Stimulated activated CD8-positive, alpha-beta memory T cell treated with anti-CD3 and anti-CD28 coated beads, Interleukin-4, amount 100 ng/mL, for 4 hours (primary cell): ENCODE results near the gene DMBT1.

Source experiments
- DNase-seq, 2 donors: peaks; one replicate each; pipeline ENCODE4 v3.0.0-alpha.2; 2020; ENCODE audit warnings: low read depth in 2 of 2, low spot score in 1 of 2

The DMBT1 gene

DNA sequence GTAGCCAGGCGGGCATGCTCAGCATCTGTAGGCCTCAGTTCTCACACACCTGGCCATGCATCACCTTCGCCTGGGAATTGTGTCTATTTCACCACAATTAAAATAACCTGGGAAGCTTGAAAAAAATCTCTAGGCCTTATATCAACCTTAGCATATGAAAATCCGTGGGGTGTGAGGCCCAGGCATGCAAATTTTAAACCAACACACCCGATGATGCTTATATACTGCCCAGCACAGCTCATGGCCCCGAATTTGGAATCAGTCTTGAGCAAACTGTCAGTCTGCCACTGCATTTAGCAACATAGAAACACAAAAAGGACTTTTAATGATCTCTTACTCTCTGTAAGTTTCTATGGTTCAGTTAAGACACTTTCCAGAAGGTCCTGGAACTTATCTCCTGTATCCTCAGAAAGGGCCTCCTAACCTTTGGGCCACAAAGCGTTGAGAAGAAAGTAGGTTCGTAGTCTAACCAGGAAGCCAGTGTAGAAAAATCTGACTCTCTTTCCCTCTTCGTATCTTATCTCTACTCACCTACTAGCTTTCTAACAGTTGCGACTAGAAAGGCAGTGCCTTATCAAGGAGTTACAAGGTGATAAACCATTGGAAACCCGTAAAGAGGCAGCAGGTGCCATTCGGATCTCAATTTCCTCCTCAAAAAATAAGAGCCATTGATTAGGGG is 12.0 kb upstream of the DMBT1 start:
- no peak for DNase-seq

GRCh38 chr10:122549636-122550035 is 10.9 kb upstream of the DMBT1 start:
- DNase-seq, result no peak

DNA sequence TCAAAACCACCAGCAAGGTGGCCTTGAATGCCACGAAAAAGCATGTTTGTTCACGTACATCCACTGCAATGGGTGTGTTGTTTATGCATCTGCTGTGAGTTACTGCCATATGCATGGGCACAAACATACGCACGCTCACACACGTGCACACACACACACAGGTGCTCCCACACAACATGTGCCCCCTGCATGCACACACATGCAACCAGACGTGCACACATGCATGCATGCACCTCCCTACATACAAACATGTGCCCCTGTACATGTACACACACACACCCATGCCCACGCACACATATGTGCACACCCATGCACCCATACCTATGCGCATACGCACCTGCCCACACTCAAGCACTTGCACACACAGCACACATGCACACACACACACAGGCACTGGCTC is 10.1 kb upstream of the DMBT1 start:
- DNase-seq, result no peak

- no peak for DNase-seq
These were observed 9.6 kb upstream of the DMBT1 start for GRCh38 chr10:122550983-122551382.

DNA sequence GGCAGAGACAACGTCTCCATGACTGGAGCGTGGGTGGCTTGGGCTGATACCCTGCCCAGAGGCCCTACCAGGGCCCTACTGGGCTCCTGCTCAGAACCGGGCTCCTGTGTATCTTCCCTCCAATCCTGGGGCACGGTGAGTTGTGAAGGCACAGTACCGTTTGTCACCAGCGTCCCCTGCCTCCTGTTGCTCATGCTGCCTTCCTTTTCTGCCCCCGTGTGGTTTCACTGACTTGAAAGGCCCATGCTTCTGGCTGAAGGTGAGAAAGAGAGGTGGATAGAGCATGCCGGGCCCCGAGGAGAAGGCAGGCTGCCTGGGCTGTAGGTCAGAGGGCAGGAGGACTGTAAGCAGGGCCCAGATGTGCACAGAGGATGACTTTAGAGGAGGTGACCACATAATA is 9.1 kb upstream of the DMBT1 start:
- peak in 1 of 2 donors; percentile 18 for DNase-seq

DNA sequence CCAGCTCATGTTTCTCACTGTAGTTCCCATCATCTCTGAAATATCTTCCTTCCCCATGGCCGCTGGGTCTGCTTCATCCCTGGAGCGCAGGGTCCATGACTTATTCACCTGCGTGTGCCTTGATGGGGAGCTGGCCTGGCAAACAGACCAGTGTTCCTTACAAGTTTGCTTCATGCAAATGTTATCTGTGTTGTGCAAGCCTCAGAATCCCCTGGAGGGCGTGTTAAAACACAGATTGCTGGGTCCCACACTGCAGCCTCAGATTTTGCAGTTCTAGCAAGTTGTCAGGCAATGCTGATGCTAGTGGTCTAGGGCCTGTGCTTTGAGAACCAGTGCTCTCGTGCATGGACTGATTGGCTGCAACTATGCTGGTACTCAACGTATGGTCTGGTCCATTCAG is 7.2 kb upstream of the DMBT1 start:
- no peak for DNase-seq

DNA sequence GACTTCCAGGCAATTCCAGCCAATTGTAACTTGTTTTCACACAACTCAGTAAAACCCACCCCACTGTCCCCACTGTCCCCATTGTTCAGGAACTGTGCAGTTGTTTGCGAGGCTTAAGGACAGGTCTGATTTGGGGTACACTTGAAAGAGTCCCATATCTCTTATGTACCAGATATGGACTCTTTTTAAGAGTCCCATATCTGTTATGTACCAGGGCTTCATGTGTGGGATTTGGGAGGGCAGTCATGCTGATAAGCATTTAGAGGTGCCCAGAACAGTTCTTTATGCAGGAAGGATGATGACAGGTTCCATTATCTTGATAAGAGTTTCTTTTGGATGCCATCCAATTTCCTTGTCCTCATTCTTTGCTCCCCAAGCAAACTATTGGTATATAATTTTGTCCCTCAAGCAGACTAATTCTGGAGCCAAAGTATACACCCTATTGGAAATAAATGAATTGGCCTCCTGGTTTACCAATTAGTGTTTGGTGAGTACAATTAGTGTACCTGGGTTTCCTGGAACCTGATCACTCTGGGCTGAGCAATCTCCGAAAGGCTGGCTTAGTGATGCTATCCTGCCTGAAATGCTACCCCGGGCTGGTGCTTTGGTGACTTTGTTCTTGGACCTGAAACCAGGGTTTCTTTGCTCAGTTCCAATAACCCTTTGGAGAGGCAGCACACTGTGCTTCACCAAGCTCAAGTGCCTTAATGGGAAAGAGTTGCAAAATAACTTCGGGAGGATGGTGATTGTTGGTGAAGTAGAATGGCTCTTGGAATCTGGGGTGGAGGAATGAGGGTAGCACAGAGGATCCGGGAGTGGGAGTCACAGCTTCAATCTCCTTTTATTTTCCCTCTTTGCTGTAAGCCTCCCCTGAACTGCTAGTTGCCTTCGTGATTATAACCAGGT is 6.2 kb upstream of the DMBT1 start:
- no peak for DNase-seq

- DNase-seq, result no peak
These were observed 5.1 kb upstream of the DMBT1 start for GRCh38 chr10:122555442-122555841.

- no peak for DNase-seq
These were observed 3.0 kb upstream of the DMBT1 start for GRCh38 chr10:122557516-122557915.

DNA sequence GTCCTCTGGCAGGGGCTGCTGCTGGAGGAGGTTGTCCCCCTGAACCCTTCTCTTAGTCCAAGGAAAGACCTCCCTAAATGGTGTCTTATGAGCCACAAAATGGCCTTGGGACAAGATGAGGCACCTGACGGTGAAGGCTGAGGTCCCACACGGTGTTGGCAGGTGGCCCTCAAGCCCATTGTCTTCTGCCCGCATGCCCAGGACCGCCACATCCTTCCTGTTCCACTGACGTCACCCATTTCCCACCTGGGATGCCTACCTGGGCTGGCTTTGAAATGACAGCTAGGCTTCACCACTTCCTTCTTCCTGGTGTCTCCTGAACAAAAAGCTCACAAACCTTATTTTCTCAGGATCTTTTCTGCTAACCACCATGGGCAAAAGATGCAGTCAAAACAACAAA is 2.1 kb upstream of the DMBT1 start:
- DNase-seq, result no peak

DNA sequence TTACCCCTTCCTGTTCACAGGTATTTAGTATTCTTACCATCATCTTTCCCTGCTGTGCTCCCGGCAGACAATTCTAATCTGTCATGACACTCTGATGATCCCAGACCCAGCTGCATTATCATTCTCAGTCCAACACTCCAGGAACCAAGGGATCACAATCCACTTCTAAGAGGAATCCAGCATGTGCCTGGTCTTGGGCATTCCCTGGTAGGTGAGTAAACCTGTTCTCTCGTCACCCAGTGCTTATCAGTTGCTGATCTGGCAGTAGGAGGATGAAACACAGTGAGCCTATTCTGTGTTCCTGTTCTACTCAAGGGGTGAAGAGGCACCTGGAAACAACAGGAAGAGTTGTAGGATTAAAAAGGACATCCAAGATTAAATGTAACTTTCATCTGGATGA is 1.3 kb upstream of the DMBT1 start:
- no peak for DNase-seq

DNA sequence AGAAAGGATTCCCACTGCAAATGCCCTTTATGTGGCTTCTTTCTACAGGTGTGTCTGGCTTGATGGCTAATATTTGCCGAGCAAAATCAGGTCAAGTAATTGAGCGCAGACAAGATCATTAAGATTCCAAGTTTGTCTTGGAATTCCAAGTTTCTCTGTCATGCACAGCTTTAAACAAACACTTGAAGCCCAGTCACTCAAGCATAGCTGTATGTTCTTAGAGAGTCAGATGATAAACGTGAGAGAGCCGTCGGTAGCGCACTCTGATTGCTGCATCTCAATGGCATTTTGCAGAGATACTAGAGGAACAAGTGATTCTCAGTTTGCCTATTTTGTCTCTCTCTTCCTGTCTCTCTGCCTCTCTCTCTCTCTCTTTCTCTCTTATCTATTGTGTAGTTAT is 658 bp downstream of the DMBT1 start:
- no peak for DNase-seq

- DNase-seq, result no peak
These were observed 1.2 kb downstream of the DMBT1 start for GRCh38 chr10:122561792-122562191.

DNA sequence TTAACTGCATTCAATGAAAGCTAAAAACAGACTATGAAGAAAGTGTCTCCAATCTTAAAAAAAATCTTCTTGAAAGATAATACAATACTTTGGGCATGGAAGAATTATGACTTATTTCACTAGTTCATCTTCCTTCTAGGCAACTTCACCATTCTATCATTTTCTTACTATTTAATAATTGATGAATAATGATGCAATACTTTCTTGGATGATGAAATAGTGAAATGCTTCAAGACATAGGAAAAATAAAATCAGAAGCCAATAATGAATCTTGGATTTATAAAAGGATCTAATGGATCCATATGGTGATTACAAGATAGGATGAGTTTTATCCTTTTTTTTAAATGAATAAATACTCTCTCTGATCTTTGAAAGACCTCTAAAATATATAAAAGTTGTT is 4.4 kb downstream of the DMBT1 start:
- DNase-seq, result no peak

GRCh38 chr10:122565766-122566206 is 5.2 kb downstream of the DMBT1 start:
- DNase-seq, result peak; percentile 26 to 69

DNA sequence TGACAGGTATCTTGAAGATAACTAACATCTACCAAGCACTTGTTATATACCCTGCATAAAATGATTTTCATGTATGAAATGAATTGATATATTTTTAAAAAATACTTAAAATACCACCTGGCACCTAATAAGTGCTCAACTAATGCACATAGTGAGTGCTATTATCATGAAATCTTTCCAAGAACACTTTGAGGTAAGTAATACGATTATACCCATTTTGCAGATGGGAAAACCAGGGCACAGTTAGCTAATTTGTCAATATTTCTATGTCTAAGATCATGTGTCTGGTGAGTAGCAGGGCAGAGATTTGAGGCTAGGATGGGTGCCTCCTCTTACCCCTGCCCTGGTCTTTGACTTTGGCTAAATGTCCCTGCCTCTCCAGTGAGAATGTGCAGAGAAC is 6.1 kb downstream of the DMBT1 start:
- no peak for DNase-seq

GRCh38 chr10:122567056-122567660 is 6.6 kb downstream of the DMBT1 start:
- no peak for DNase-seq

DNA sequence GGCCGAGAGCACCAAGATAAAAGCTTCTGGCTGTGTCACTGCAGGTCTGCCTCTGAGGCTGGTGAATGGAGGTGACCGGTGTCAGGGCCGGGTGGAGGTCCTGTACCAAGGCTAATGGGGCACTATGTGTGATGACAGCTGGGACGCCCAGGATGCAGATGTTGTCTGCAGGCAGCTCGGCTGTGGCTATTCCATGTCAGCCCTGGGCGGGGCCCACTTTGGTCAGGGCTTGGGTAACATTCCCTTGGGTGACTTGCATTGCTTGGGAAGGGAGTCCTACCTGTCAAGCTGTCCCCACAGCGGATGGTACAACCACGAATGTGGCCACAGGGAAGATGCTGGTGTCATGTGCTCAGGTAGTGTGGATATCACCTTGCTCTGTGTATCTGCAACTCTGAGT is 8.0 kb downstream of the DMBT1 start:
- DNase-seq, result no peak

- DNase-seq, result no peak
These were observed 10.4 kb downstream of the DMBT1 start for GRCh38 chr10:122570920-122571319.

GRCh38 chr10:122571892-122572291 is 11.3 kb downstream of the DMBT1 start:
- no peak for DNase-seq

GRCh38 chr10:122575776-122576175 is 15.2 kb downstream of the DMBT1 start:
- no peak for DNase-seq

DNA sequence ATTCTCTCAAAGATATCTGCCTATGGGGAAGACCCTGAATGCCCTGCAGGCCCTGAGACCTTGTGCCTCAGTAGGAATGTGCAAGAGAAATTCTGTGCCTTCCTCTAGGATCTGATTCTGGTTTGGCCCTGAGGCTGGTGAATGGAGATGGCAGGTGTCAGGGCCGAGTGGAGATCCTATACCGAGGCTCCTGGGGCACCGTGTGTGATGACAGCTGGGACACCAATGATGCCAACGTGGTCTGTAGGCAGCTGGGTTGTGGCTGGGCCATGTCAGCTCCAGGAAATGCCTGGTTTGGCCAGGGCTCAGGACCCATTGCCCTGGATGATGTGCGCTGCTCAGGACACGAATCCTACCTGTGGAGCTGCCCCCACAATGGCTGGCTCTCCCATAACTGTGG is 15.7 kb downstream of the DMBT1 start:
- DNase-seq, result no peak
